MM.1S (cell line): ENCODE measurements around the gene MFRP.

Experiments used
- EZH2 ChIP-seq: fragments of 300-600 bp; sonication (generic); optimal IDR thresholded peaks from 2 replicates; pipeline ENCODE3; 2017; ENCODE audit warnings: low read depth, mild to moderate bottlenecking, antibody characterized with exemption, low read length, mixed read lengths
- EZH2phosphoT487 ChIP-seq: fragments of 300-600 bp; sonication (generic); IDR thresholded peaks from 2 replicates; pipeline ENCODE4 v1.6.1; 2018; ENCODE audit warnings: antibody characterized with exemption, low read length
- TF ChIP-seq, protein P1 (sequence below): fragments of 300-600 bp; sonication (generic); IDR thresholded peaks from 2 replicates; pipeline ENCODE4 v1.5.1; 2016; ENCODE audit warnings: antibody characterized with exemption, low read length, mixed read lengths

DNA sequence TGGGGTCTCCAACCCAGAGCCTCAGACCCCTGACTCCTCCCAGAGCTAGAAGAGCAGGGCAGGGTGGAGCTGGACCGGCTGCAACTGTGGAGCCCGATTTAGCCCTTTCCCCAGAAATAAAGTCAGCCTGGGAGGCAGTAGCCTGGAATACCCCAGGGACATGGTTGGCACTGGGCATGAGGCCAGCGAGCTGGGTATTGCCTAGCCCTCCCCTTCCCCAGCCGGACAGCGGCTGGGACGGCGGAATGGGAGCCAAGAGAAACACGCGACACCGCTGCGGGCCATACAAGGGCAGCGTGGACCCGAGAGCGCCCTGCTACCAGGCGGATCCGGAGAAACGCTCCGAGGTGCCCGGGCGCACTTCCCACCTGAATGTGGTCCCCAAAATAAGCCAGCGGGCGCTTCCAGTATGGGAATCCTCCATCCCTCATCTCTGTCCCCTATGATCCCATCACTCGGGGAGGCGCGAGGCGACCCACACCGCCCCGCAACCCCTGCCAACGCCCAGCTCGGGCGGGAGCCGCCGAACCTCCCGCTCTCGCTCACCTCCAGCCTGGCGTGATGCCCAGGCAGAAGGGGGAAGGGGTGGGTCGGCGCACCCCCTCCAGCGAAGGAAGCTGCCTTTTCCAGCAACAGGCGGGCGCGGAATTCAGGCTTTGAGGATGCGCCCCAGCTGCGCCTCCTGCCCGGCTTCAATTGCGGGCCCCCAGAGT lies 30.3 kb downstream of the MFRP start:
- TF ChIP-seq, protein P1, sequence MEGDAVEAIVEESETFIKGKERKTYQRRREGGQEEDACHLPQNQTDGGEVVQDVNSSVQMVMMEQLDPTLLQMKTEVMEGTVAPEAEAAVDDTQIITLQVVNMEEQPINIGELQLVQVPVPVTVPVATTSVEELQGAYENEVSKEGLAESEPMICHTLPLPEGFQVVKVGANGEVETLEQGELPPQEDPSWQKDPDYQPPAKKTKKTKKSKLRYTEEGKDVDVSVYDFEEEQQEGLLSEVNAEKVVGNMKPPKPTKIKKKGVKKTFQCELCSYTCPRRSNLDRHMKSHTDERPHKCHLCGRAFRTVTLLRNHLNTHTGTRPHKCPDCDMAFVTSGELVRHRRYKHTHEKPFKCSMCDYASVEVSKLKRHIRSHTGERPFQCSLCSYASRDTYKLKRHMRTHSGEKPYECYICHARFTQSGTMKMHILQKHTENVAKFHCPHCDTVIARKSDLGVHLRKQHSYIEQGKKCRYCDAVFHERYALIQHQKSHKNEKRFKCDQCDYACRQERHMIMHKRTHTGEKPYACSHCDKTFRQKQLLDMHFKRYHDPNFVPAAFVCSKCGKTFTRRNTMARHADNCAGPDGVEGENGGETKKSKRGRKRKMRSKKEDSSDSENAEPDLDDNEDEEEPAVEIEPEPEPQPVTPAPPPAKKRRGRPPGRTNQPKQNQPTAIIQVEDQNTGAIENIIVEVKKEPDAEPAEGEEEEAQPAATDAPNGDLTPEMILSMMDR = no peak
- TF ChIP-seq EZH2phosphoT487 (peak; percentile 72; the same call in 1 of the 2 replicates), EZH2 (no peak)
